Suppressor macrophage treated with lipopolysaccharide for 1 hour (primary cell): ENCODE measurements around the gene BAD.
"Not testable (repeated sequence)": the region's sequence is repeated elsewhere in the genome, so short reads cannot be mapped to it uniquely, and the experiment has no call there.

ENCODE experiments used
- DNase-seq, 3 donors: peaks; one replicate each; pipeline ENCODE4 v3.0.0-alpha.2; 2020 to 2022

Gene BAD

DNA sequence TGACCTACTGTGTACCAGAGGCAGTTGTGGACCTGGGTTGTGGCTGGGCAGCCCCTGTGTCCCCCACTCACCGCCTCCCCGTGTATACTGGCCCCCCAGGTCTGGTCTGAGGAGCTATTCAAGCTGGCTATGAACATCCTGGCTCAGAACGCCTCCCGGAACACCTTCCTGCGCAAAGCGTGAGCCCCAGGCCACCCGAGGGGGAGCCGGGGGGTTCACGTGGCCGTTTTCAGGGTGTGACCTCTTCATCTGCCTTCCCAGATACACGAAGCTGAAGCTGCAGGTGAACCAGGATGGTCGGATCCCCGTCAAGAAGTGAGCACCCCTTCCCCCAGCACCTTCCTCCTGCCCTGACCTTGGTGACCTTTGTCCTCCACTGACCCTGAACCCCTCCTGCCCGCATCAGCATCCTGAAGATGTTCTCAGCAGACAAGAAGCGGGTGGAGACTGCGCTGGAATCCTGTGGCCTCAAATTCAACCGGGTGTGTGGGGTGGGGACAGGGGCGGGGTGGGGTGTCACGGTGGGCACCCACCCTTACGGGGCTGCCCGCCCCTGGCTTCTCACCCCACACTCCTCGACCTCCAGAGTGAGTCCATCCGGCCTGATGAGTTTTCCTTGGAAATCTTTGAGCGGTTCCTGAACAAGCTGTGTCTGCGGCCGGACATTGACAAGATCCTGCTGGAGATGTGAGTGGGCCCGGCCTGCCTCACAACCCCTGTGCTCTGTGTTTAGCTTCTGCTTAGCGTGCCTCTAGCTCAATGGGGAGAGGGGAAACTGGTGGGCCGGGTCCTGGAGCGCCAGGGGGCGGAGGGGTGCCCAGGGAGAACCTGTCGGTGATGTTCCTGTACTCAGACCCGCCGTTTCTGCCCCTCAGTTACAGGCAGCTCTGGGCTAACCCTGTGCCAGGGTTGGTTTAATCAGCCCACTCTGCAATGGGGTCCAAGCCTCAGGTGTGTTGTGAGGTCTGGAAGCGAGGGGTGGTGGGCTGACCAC lies 29.0 kb downstream of the BAD start:
- DNase-seq: no peak

DNA sequence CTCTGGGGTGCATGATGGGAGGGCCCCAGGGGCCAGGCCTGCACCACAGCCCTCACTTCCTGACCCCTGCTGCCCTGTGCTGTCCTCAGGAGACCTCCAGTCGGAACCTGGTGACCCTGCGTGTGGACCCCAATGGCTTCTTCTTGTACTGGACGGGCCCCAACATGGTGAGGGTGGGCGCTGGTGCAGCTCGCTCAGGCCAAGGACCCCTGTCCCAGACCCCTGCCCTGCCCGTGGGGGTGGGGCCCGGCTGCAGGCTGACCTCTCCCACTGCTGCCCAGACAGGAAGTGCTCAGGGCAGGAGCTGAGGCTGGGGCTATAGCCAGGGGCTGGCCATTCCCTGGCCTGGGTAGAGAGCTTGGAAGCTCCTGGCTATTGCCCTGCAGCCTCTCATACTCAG lies 30.1 kb downstream of the BAD start:
- no peak for DNase-seq

DNA sequence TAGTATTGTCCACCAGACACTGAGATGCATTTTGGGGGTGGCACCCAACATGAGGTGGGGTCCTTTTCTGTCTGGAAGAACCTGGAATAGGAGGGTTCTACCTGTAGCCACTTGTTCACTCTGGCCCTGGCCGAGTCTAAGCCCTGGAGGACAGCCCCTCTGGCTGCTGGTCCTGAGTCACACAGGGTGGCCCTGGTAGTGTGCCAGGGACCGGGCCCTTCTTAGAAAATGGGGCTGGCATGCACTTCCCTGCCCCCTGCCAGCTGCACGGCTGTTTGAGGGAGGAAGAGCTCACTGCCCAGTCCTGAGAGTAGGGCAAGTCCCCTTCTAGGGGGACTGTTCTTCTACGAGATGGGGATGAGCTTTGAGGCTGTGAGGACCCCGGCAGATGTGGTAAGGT lies 31.0 kb downstream of the BAD start:
- no peak for DNase-seq

DNA sequence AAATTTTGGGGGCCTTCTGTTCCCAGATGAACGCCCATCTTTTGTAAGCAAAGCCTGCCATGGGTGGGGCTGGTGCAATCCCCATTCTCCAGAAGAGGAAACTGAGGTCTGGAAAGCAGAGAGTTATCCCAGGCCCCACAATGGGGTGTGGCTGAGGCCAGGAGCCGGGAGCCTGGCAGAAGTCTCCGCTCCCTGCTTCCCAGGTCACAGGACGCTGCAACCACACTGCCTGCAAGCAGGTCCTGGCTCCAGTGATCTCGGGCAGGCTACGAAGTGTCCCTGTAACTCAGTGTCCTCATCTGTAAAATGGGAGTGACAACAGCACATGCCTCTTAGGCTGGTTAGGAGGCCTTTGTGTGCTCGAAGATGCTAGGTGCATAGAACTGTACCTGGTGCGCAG lies 31.4 kb downstream of the BAD start:
- DNase-seq: no peak

DNA sequence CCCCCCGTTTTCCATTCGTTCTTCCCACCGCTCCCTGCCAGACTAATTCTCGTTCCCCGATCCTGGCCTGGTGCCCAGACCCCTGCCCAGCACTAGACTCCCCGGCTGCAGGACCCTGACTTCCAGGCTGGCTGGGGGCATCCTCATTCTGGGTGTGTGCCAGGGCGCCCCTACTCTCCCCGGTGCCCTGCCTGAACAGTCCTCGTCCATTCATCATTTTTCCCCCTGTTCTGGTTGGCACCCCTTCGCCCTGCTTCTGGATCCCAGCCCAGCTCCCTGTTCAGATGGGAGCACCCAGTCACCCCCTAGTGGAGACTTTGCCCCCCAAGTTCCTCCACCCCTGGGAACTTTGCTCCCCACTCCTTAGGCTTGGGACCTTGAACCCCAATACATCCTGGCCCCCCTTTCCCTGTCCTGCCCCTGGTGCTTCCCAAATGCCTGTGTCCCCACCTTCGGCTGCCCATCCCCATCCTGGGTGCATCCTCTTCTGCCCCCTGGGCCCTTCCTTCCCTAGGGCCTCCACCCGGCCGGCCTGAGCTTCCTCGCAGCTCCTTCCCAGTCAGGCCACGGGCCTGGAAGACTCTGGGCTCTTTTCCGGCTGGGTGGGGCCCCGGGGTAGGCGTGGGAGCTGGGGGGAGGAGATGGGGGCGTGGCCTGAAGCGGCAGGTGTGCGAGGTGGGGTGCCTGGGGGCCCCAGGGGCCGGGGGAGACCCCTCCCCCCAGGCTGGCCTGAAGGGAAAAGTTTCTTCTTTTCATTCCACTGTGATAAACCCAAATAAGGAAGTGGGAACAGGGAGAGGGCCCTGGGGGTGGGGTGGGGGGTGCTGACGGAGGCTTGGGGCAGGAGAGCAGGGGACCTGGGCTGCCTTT lies 32.2 kb downstream of the BAD start:
- DNase-seq: peak; percentile 57 to 82 (median 62)

DNA sequence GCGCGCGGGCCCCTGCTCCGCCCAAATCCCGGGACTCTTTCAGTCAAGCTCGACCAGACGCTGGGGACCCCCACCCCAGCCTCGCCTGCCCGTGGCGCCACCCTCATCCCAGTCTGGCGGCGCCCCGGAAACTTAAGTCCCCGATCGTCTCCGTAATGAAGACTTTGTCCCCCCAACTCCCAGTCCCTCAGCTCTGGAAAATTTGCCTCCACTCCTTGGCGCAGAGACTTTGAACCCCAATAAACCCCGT lies 32.8 kb downstream of the BAD start:
- no peak for DNase-seq

DNA sequence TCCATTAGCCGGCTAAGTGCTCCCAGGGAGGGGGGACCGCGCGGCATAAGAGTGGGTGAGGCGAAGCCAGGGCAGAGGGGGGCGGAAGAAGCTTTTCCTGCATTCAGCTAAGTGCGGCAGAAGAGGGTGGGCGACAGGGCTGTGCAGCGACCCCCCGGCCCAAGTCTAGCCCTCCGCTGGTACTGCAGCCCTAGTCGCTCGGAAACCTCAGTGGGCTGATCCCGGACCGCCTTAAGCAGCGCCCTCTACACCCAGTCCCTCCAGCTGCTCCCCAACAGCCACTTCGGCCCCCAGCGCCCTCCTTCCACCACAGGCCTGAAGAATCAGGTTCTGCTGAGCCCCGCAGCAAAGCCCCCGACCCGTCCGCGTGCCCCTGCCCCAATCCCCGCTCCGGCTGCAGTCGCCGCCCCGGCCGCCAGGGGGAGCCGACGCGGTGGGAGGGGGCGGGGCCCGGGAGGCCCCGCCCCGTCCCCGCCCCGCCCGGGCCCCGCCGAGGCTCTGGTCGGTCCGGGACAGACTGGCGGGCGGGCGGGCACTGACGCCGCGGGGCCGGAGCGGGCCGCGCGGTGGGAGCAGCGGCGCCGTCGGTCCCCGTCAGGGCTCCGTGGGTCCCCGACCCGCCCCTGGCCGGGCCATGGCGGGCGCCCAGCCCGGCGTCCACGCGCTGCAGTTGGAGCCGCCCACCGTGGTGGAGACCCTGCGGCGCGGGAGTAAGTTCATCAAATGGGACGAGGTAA lies 33.3 kb downstream of the BAD start, which contains the start of gene PLCB3:
PLCB3 (plus strand) TSS at position 515 of the 737 bp plus-strand sequence; CDS start at position 635, 120 bp downstream.
- DNase-seq: peak; percentile 70 to 93 (median 83)

DNA sequence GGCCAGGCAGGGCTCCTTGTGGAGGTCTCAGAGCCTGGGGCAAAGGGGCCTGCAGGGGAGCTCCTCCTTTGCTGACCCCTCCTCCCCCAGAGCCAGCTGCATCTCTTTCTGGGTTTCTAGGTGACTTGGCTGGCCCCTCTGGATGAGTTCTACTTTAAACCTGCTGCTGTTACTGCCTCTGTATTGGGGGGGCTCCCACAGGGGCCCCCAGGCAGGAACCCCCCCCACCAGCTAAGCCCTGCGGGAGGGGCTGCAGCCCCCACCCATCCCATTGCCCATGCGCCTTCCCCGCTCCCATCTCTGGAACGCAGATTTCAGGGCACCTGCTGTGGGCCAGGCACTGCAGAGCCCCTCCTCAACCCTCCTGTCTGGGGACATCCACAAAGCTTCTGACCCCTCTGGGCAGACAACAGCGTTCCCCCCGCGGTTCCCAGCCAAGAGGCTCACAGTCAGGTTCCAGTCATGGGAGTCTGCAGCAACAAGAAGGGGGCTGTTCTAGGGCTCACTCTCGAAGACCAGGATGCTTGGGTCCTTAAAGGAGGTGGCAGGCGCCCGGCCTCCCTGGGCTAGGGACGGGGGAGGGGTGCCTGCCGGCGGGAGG lies 34.0 kb downstream of the BAD start:
- DNase-seq: no peak

DNA sequence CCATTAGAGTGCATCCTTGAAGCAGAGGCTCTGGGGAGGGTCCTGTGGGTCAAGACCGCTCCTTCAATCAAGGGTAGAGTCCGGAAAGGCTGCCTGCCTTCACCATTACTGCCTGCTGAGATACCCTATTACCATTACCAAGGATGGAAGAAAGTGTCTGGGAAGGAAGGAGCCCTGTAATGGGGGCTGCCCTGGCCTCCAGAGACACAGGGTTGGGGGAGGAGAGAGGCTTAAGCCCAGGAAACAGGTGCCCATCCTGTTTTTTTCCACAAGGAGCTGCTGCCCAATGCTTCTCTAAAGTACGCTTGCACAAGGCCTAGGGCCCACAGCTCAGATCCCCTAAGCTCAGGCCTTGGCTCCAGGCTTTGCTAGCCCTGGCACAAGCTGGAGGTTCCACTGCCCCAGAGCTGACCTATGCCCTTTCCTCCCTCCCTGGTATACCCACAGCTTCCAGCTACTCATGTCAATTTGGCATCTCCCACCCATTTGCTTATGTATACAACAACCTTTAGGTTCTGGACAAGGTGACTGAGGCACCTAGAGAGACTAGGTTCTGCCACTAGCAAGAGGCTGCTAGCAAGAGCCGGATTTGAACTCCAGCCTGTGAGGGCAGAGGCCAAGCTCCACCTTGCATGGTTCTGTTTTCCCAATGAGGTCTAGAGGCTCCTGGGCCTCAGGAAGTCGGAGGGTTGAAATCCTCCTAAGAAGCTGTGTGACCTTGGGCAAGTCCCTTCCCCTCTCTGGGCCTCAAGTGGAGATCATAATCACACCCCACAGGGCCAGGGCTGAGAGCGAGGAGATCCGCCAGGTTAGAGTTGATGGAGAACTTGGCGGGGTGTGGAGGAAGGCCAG lies 34.7 kb downstream of the BAD start:
- DNase-seq: no peak

DNA sequence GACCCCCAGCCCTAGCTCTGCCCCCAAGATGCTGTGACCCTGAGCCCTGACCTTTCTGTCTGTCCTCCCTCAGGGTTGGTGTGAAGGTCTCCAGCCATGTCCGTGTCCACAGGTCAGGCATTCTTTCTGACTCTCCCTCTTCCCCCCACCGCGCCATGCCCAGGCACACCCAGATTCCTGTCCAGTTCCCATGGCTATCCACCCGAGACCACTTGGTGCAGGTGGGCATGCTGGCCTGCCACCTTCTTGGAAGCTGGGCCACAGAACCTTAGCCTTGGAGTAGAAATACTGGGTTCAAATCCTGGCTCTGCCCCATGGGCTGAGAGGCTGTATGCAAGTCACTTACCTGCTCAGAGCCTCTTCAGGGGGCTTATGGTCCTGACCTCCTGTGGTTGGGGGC lies 35.4 kb downstream of the BAD start:
- no peak for DNase-seq

DNA sequence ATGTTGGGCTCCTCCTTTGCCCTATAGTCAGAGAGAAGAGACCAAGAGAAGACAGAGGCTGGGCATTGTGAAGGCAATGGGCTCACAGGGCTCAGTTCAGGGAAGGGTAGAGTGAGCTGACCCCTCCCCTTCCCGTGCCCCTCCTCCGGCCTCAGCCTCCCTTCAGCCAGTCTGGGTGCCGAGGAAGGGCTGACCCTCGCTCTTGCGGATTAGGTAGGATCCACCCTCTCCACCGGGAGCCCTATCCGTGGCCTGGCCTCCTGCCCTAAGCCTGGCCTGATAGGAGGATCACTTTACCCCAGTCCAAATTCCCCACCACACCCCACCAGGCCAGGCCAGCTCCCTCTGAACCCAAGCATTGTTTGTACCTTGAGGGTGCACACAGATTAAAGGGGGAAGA lies 35.9 kb downstream of the BAD start:
- DNase-seq: no peak

DNA sequence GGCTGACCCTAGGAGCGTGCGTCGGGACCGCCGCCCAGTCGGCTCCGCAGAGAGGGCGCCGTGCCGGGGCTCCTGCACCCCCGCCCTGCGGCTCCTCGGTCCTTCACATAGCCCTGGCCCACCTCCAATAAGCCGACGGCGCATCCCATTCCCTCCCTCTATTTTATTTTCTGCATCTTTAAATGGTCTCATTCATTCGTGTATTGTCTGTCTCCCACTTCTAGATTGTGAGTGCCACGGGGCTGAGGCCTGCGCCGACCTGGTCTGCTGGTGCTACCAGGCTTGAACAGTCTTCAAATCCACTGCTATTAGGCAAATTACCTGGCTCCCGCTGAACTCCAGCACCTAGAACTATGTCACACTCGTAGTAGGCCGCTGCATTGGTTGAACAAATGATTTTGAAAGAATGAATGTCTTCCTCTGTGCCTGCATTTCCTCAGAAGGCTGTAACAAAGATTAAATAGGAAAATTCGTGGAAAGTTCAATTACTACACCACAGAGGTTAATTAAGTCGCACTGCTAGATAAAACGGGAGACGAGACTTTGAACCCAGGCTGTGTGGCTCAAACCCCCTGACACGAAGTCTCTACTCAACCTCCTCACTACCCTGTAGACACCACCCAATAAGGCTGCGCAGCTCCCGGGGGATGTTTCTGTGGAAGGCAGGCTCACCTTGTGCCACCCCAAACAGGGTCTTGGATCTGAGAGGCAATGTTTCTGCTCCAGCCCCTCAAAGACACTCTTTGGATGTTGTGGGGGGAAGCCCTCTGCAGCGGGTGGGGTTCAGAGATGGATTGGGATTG lies 36.5 kb downstream of the BAD start:
- no peak for DNase-seq

DNA sequence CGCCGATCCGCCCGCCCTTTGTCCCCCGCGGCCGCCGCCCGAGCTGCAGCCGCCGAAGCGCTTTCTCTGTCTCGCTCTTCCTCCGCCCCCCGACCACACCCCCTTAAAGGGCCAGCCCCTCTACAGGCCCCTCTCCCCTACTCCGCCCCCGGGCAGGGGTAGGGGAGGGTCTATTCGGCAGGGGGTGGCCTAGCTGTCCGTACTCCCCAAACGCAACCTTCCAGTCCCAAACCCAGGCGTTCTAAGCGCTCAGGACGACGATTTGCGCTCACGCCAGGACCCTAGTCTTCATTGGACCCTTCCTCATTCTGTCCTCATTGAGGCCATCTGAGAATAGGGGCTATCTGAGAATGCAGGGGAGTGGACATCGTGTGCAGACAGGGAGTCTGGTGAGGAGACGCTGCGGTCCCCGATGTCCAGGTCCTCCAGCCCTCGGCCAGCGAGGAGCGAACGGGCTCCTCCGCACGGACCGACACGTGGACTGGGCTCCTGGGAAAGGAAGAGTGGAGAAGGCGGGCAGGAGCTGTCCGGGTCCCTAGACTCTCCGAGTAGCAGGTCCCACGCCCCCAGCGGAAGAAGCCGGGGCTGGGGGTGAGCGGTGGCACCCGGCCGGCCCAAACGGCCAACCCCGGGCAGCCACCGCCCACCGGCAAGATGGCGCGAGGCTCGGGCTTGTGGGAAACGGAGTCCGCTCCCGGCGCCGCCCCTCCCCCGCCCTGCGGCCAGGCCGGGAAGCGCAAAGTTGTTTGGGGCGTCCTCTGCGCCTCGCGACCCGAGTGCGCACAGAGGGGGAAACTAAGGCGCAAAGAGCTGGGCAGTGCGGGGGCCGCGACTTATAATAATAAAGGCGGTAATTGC lies 37.4 kb downstream of the BAD start, which contains the start of gene PPP1R14B:
PPP1R14B (minus strand) TSS at position 73 of the 858 bp plus-strand sequence. CDS start 270 bp downstream, outside the sequence.
- peak; percentile 82 to 94 (median 89) for DNase-seq

DNA sequence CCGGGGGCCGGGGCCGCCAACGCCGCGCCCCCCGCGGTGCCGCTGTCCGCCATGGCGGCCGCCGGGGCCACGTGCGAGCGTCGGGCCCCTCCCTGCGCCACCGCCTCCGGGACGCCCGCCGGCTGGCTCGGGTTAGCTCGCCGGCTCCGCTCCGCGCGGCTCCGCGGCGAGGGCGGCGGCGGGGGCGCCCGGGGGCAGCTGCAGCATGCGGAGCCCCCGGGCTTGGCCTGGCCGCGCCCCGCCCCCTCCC lies 37.9 kb downstream of the BAD start:
- not testable (repeated sequence) for DNase-seq

DNA sequence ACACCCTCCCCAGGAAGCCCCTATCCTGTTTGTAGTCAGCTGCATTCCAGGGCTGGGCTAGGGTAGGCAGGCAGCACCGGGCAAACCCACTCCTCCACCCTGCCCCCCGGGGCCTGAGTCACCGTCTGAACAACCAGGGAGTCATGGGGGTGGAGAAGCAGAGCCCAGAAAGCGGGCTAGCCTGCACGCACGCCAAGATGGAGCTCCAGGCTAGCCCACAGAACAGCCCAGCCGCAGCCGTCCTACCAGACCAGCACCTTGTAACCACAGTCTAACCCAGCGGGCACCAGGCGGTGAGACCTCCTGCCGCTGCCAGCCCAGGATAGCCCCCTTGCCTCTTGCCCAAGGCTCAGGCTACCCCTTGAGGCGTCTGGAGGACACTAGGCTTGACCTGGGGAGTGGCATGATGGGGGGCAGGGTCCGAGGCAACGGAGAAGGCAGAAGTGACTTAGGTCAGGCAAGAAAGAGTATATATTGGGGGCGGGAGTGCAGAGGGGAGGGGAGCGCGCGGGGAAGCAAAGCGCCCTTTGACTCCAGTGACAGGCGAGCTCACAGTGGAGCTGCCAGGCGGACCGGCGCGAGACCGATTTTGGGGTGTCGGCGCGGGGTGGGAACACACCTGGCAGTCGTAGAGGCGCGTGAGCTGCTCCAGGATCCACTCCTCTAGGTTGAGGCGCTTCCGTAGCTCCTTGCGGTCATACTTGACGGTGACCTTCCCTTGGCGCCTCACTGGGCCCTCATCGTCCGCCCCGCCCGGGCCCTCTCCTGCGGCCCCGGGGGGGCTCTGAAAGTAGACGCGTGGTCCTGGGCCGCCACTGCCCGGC lies 38.5 kb downstream of the BAD start:
- peak; percentile 88 to 91 (median 89) for DNase-seq

DNA sequence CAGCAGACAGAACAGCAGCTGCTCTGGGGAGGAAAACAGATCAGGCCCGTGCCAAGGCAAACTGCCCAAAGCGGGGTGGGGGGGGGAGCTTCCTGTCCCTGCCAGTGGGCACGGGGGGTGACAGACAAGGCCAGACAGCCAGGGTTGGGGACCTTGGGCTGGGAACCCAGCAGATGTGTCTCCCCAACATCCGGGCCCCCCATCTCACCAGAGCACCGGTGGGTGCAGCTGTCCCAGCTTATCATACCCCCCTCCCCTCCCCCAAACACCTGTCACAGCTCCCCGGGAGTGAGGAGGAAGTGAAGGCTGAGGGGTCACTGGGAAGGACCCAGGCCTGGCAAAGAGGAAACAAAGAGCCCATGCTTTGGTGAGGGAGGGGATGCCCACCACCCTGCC lies 39.1 kb downstream of the BAD start:
- DNase-seq: no peak

DNA sequence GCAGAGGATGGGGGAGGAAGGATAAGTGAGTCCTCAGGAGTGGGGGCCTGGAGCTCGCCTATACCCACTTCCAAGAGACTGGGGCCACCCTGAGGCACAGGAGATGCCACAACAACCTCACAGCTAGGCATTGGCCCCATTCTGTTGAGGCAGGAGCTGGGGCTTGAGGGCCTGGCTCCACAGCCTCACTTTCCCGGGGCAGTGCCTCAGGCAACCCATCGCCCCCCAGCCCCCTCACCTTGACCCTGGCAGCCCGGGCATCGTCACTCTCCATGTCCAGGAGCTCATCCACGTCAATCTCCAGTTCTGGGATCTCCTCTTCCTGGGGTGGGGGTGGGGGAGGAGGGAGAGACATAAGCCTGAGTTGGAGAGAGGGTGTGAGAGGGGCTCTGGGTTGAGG lies 39.5 kb downstream of the BAD start:
- DNase-seq: no peak

DNA sequence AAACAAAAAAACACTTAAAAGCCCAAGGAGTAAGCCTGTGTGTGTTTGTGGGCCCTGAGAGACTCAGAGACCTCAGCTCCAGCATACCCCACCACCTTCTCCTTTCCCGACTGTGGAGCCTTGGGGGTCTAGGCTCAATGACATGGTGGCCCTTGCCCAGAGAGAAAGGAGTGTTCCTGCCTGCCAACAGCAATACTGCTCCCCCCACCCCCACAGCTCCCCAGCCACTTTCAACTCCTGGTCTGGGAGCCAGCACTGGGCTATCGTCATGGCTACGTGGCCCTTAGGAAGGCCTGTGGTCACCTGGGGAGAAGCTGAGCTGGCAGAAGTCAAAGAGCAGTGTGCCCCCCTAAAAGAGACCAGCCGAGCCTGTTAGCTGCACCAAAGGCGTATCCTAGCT lies 40.4 kb downstream of the BAD start:
- no peak for DNase-seq

DNA sequence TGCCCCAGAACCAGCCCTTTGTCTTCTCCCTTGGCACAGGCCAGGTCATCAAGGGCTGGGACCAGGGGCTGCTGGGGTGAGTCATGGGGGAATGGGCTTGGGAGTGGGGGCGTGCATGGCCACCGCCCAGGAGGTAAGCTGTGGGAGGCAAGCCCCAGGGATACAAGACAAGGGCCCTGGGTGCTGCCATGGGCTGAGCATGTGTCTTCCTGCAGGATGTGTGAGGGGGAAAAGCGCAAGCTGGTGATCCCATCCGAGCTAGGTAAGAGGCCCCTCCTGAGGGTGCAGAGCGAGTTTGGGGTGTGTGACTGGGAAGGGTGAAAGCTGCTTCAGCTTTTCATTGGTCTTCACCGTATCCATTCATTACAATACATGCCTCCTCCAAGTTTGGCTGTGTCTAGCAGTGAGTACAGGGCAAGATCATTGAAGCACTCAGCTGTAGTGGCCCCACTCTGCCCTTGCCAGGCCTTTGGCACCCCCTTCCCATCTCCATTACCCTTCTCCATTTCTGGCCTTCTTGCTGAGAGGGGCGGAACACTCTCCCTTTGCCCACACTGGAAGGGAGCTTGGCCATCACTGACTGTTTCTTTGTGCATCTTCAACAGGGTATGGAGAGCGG lies 41.1 kb downstream of the BAD start:
- no peak for DNase-seq
